ENCODE measurements around the gene FHIP1A.

GRCh38 chr4:151437505-151437904, 28.5 kb downstream of the FHIP1A start:
- TF ChIP-seq CTCF (IDR thresholded peaks at IDR 0.05; ENCODE audit: insufficient read depth, low read length) (no peak), REST (IDR thresholded peaks at IDR 0.05; ENCODE audit: insufficient replicate concordance, low read depth) (no peak), POLR2AphosphoS5 (IDR thresholded peaks at IDR 0.05; ENCODE audit: low read depth) (no peak)

All from HL-60 (cell line).